ENCODE data around the gene TOP3A. TPM values are rescaled to one million over a fixed set of nuclear protein-coding genes. Genes with fewer than 3 reads are reported as not detected.
A peak's percentile ranks its signal among the peaks of the same experiment; 100 is the strongest.

Gene TOP3A
- total RNA-seq, 1 experiment from 2014 or later, result 56.1 TPM

DNA sequence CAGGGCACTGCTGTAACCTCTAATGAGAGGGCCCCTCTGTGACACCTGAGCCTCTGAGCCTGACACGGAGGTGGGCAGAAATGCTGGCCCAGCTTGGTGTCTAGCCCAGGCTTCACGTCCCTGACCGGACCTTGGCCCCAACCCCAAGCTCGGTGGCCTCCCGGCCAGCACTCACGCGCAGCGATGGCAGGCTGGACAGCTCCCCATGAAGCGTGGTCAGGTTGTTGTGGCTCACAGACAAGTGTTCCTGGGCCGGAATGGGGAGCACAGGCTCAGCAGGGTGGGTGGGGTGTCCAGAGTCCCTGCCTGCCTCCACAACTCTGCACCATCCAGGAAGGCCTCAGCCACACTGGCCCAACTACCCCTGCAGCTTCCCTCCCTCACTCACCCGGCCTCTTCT, 58.4 kb downstream of the TOP3A start:
- no peaks in the 10 kb centered on the region for H3K27me3 Mint-ChIP-seq (ENCODE audit: low read depth)
- no peak for TF ChIP-seq FOXJ3 (CRISPR knock-in tag; IDR thresholded peaks at IDR 0.05; ENCODE audit: borderline replicate concordance)
- no peak for TF ChIP-seq TEAD4 (CRISPR knock-in tag; IDR thresholded peaks at IDR 0.05)
- TF ChIP-seq, protein P1, sequence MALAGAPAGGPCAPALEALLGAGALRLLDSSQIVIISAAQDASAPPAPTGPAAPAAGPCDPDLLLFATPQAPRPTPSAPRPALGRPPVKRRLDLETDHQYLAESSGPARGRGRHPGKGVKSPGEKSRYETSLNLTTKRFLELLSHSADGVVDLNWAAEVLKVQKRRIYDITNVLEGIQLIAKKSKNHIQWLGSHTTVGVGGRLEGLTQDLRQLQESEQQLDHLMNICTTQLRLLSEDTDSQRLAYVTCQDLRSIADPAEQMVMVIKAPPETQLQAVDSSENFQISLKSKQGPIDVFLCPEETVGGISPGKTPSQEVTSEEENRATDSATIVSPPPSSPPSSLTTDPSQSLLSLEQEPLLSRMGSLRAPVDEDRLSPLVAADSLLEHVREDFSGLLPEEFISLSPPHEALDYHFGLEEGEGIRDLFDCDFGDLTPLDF (CRISPR knock-in tag; IDR thresholded peaks at IDR 0.05), result no peak
- TF ChIP-seq PRRX2 (CRISPR knock-in tag; IDR thresholded peaks at IDR 0.05), result no peak
- TF ChIP-seq, protein P2, sequence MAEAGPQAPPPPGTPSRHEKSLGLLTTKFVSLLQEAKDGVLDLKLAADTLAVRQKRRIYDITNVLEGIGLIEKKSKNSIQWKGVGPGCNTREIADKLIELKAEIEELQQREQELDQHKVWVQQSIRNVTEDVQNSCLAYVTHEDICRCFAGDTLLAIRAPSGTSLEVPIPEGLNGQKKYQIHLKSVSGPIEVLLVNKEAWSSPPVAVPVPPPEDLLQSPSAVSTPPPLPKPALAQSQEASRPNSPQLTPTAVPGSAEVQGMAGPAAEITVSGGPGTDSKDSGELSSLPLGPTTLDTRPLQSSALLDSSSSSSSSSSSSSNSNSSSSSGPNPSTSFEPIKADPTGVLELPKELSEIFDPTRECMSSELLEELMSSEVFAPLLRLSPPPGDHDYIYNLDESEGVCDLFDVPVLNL (CRISPR knock-in tag; IDR thresholded peaks at IDR 0.05; ENCODE audit: borderline replicate concordance, low read depth), result no peak
- TF ChIP-seq, protein P3, sequence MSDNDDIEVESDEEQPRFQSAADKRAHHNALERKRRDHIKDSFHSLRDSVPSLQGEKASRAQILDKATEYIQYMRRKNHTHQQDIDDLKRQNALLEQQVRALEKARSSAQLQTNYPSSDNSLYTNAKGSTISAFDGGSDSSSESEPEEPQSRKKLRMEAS (CRISPR knock-in tag; IDR thresholded peaks at IDR 0.05), result no peak
- TF ChIP-seq NFATC4 (CRISPR knock-in tag; IDR thresholded peaks at IDR 0.05), result no peak
- TF ChIP-seq GABPB1 (CRISPR knock-in tag; IDR thresholded peaks at IDR 0.05), result no peak
- TF ChIP-seq NR2C2 (CRISPR knock-in tag; IDR thresholded peaks at IDR 0.05), result no peak
- no peak for TF ChIP-seq FOXP1 (CRISPR knock-in tag; IDR thresholded peaks at IDR 0.05; ENCODE audit: borderline replicate concordance)
- no peak for TF ChIP-seq HMGA2 (CRISPR knock-in tag; IDR thresholded peaks at IDR 0.05)
- TF ChIP-seq, protein P4, sequence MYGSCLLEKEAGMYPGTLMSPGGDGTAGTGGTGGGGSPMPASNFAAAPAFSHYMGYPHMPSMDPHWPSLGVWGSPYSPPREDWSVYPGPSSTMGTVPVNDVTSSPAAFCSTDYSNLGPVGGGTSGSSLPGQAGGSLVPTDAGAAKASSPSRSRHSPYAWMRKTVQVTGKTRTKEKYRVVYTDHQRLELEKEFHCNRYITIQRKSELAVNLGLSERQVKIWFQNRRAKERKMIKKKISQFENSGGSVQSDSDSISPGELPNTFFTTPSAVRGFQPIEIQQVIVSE (CRISPR knock-in tag; IDR thresholded peaks at IDR 0.05; ENCODE audit: borderline replicate concordance), result no peak
- no peak for TF ChIP-seq FOXK1 (CRISPR knock-in tag; IDR thresholded peaks at IDR 0.05)
- no peak for TF ChIP-seq ZNF423 (CRISPR knock-in tag; IDR thresholded peaks at IDR 0.05)
- 0 out of 2 replicates have a peak overlapping the region, but pooled peaks have one; percentile 98 for H3K27ac Mint-ChIP-seq
- DNase-seq (ENCODE audit: low spot score) (no peak), ATAC-seq (no peak)
- H3K36me3 Mint-ChIP-seq, result peaks cover 40% of the 10 kb centered on the region
- H3K9me3 Mint-ChIP-seq, result no peaks in the 10 kb centered on the region
- CTCF ChIA-PET, result interaction anchor here (2.5 kb wide), 1 partner anchor 9 kb away, joined by 15 read pairs; no protein-coding TSS in a partner anchor
- POLR2A ChIA-PET, result no interaction called here
- H3K4me1 Mint-ChIP-seq, result peaks cover 26% of the 10 kb centered on the region
- no peak overlapping the region; the same call in 1 of the 2 replicates for H3K4me3 Mint-ChIP-seq

DNA sequence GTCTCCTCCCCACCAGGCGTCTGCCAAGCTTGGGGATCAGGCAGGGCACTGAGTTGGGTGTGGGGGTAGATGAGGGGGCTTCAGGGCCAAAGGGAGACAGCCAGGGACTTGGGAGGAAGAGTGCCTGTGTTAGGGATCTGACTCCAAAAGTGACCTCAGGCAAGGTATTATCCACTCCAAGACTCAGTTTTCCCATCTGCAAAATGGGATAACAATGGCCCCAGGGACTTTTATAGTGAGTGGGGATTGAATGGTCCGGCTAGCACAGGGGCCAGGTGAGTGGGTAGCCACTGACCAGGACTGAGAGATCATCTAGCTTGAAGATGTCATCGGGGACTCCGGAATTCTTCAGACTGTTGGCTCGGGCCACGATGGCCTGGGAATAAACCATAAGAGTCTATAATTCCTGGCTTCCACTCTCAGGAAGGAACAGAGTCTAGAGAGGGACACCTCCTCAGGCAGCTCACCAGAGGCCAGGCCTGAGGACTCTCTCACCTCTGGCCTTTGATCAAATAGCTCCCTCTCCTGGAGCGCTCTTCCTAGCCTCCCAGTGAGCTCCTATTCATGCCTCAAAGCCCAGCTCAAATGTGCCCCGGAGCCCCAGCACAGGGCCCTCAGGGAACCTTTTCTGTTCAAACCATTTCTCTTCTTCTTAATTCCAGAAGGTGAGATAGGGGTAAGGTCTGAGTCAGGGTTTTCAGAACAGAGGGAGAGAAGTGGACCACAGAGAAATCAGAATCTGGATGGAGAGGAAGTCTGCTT, 59.7 kb downstream of the TOP3A start:
- H3K9me3 Mint-ChIP-seq, result no peaks in the 10 kb centered on the region
- H3K27ac Mint-ChIP-seq, result peak overlapping the region; percentile 49; the same call in 1 of the 2 replicates
- DNase-seq (ENCODE audit: low spot score) (no peak), ATAC-seq (no peak)
- no peak overlapping the region for H3K4me3 Mint-ChIP-seq
- no peaks in the 10 kb centered on the region for H3K27me3 Mint-ChIP-seq (ENCODE audit: low read depth)
- peaks cover 24% of the 10 kb centered on the region for H3K4me1 Mint-ChIP-seq
- CTCF ChIA-PET, result interaction anchor here (0.9 to 1.4 kb wide), 7 partner anchors 8 to 114 kb away, joined by 3 to 8 read pairs (median 4); no protein-coding TSS in a partner anchor
- peaks cover 52% of the 10 kb centered on the region for H3K36me3 Mint-ChIP-seq
- POLR2A ChIA-PET, result no interaction called here
- TF ChIP-seq, protein P5, sequence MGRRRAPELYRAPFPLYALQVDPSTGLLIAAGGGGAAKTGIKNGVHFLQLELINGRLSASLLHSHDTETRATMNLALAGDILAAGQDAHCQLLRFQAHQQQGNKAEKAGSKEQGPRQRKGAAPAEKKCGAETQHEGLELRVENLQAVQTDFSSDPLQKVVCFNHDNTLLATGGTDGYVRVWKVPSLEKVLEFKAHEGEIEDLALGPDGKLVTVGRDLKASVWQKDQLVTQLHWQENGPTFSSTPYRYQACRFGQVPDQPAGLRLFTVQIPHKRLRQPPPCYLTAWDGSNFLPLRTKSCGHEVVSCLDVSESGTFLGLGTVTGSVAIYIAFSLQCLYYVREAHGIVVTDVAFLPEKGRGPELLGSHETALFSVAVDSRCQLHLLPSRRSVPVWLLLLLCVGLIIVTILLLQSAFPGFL (CRISPR knock-in tag; IDR thresholded peaks at IDR 0.05; ENCODE audit: borderline replicate concordance), result no peak
- TF ChIP-seq, protein P6, sequence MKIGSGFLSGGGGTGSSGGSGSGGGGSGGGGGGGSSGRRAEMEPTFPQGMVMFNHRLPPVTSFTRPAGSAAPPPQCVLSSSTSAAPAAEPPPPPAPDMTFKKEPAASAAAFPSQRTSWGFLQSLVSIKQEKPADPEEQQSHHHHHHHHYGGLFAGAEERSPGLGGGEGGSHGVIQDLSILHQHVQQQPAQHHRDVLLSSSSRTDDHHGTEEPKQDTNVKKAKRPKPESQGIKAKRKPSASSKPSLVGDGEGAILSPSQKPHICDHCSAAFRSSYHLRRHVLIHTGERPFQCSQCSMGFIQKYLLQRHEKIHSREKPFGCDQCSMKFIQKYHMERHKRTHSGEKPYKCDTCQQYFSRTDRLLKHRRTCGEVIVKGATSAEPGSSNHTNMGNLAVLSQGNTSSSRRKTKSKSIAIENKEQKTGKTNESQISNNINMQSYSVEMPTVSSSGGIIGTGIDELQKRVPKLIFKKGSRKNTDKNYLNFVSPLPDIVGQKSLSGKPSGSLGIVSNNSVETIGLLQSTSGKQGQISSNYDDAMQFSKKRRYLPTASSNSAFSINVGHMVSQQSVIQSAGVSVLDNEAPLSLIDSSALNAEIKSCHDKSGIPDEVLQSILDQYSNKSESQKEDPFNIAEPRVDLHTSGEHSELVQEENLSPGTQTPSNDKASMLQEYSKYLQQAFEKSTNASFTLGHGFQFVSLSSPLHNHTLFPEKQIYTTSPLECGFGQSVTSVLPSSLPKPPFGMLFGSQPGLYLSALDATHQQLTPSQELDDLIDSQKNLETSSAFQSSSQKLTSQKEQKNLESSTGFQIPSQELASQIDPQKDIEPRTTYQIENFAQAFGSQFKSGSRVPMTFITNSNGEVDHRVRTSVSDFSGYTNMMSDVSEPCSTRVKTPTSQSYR (CRISPR knock-in tag; IDR thresholded peaks at IDR 0.05), result no peak
- TF ChIP-seq ZNF263 (CRISPR knock-in tag; IDR thresholded peaks at IDR 0.05; ENCODE audit: low read depth) (no peak), SOX15 (CRISPR knock-in tag; IDR thresholded peaks at IDR 0.05) (no peak), CREB1 (CRISPR knock-in tag; IDR thresholded peaks at IDR 0.05) (no peak)
- TF ChIP-seq, protein P7, sequence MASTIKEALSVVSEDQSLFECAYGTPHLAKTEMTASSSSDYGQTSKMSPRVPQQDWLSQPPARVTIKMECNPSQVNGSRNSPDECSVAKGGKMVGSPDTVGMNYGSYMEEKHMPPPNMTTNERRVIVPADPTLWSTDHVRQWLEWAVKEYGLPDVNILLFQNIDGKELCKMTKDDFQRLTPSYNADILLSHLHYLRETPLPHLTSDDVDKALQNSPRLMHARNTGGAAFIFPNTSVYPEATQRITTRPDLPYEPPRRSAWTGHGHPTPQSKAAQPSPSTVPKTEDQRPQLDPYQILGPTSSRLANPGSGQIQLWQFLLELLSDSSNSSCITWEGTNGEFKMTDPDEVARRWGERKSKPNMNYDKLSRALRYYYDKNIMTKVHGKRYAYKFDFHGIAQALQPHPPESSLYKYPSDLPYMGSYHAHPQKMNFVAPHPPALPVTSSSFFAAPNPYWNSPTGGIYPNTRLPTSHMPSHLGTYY (CRISPR knock-in tag; IDR thresholded peaks at IDR 0.05), result no peak
- TF ChIP-seq, protein P8, sequence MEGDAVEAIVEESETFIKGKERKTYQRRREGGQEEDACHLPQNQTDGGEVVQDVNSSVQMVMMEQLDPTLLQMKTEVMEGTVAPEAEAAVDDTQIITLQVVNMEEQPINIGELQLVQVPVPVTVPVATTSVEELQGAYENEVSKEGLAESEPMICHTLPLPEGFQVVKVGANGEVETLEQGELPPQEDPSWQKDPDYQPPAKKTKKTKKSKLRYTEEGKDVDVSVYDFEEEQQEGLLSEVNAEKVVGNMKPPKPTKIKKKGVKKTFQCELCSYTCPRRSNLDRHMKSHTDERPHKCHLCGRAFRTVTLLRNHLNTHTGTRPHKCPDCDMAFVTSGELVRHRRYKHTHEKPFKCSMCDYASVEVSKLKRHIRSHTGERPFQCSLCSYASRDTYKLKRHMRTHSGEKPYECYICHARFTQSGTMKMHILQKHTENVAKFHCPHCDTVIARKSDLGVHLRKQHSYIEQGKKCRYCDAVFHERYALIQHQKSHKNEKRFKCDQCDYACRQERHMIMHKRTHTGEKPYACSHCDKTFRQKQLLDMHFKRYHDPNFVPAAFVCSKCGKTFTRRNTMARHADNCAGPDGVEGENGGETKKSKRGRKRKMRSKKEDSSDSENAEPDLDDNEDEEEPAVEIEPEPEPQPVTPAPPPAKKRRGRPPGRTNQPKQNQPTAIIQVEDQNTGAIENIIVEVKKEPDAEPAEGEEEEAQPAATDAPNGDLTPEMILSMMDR (IDR thresholded peaks at IDR 0.05), result no peak
- TF ChIP-seq, protein P9, sequence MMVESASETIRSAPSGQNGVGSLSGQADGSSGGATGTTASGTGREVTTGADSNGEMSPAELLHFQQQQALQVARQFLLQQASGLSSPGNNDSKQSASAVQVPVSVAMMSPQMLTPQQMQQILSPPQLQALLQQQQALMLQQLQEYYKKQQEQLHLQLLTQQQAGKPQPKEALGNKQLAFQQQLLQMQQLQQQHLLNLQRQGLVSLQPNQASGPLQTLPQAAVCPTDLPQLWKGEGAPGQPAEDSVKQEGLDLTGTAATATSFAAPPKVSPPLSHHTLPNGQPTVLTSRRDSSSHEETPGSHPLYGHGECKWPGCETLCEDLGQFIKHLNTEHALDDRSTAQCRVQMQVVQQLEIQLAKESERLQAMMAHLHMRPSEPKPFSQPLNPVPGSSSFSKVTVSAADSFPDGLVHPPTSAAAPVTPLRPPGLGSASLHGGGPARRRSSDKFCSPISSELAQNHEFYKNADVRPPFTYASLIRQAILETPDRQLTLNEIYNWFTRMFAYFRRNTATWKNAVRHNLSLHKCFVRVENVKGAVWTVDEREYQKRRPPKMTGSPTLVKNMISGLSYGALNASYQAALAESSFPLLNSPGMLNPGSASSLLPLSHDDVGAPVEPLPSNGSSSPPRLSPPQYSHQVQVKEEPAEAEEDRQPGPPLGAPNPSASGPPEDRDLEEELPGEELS (CRISPR knock-in tag; IDR thresholded peaks at IDR 0.05), result no peak

Measured in WTC11 (cell line).